ENCODE data around the gene RAB1A. TPM values are rescaled to one million over a fixed set of nuclear protein-coding genes. Genes with fewer than 3 reads are reported as not detected.

The RAB1A gene
- total and polyA plus RNA-seq, 2 donors (not counting 1 experiment from before 2014, with no cell fraction given): 26.6 to 42.2 TPM

GRCh38 chr2:65164426-65164891 is 34.6 kb upstream of the RAB1A start:
- H2AFZ ChIP-seq (ENCODE audit: insufficient read depth, low read depth, low read length, poor library complexity, severe bottlenecking): peak overlapping the region; percentile 27
- H3K27ac Mint-ChIP-seq: no peak overlapping the region

More at GRCh38 chr2:65164426-65164891, 34.6 kb upstream of the RAB1A start:
- no peaks in the 10 kb centered on the region for H4K20me1 ChIP-seq (ENCODE audit: control insufficient read depth, insufficient read depth, low read length, poor library complexity, severe bottlenecking)
- no peak for TF ChIP-seq CTCF (IDR thresholded peaks at IDR 0.05)
- no peak for TF ChIP-seq EZH2 (IDR thresholded peaks at IDR 0.05; ENCODE audit: borderline replicate concordance, insufficient read depth, low read depth, low read length, poor library complexity, severe bottlenecking)
- Mint-ChIP-seq H3K4me1 (peaks cover 34% of the 10 kb centered on the region), H3K4me3 (no peak overlapping the region), H3K9me3 (ENCODE audit: insufficient read depth) (no peaks in the 10 kb centered on the region), H3K27me3 (no peaks in the 10 kb centered on the region)
- CTCF ChIA-PET: interaction anchor here (0.8 to 1.1 kb wide), 2 partner anchors 34 to 99 kb away, joined by 3 to 10 read pairs; partner anchors contain the start of gene RAB1A
- H3K4me3 ChIP-seq (ENCODE audit: control extremely low read depth in 1 of 5, extremely low read depth in 1 of 5, insufficient read depth in 1 of 5, low read depth in 2 of 5, low read length in 4 of 5): no peak overlapping the region
- no peaks in the 10 kb centered on the region for H3K79me2 ChIP-seq (ENCODE audit: control insufficient read depth, insufficient read depth, low read length)
- no peak overlapping the region for H3K27ac ChIP-seq (ENCODE audit: low read length in 2 of 2)
- H3K4me1 ChIP-seq (ENCODE audit: control insufficient read depth in 2 of 2, insufficient read depth in 2 of 2, low read length in 2 of 2): peaks cover 14 to 30% of the 10 kb centered on the region in 2 donors
- ATAC-seq (ENCODE audit: low read depth): no peak
- no peaks in the 10 kb centered on the region for H3K9me3 ChIP-seq (ENCODE audit: control extremely low read depth in 1 of 3, control insufficient read depth in 2 of 3, insufficient read depth in 1 of 3, low read length in 2 of 3)
- H3K4me2 ChIP-seq (replicated peaks; ENCODE audit: low read depth, low read length, poor library complexity, severe bottlenecking): no peak overlapping the region
- no peaks in the 10 kb centered on the region for H3K36me3 ChIP-seq (replicated peaks in 1 of 2; ENCODE audit: control extremely low read depth in 1 of 2, control insufficient read depth in 1 of 2, extremely low read depth in 1 of 2, insufficient read depth in 2 of 2, low read length in 1 of 2)
- DNase-seq: no peak
- POLR2A ChIA-PET: interaction anchor here (0.6 to 0.7 kb wide), 2 partner anchors 9 to 35 kb away, joined by 4 to 6 read pairs; no protein-coding TSS in a partner anchor
- intact Hi-C loops (cut with micrococcal nuclease): no loop called here
- WGBS (ENCODE audit: insufficient coverage): 25% methylated on average over 1 of the region's 2 CpGs
- H3K27me3 ChIP-seq (replicated peaks in 1 of 4; ENCODE audit: control extremely low read depth in 1 of 4, control insufficient read depth in 3 of 4, insufficient read depth in 4 of 4, low read length in 3 of 4): no peaks in the 10 kb centered on the region
- no peak overlapping the region for H3K9ac ChIP-seq (ENCODE audit: low read length)
